GM19455 (cell line): ENCODE measurements around the gene CNTD1.

Experiments
- ATAC-seq: cut with Tn5 transposase; IDR thresholded peaks from one replicate; pipeline ENCODE4 v1.9.1; 2021; ENCODE audit not compliant: unreplicated experiment

The CNTD1 gene

GRCh38 chr17:42779304-42779935, 19.2 kb upstream of the CNTD1 start:
- no peak for ATAC-seq

- ATAC-seq, result no peak
These were observed 18.5 kb upstream of the CNTD1 start, which contains the start of gene WNK4 for GRCh38 chr17:42779936-42780850. Gene WNK4 (plus strand): TSS chr17:42780610. CDS start chr17:42780699, 89 bp downstream.

GRCh38 chr17:42780851-42781638, 17.6 kb upstream of the CNTD1 start:
- no peak for ATAC-seq

GRCh38 chr17:42781639-42782165, 17.0 kb upstream of the CNTD1 start:
- no peak for ATAC-seq

- ATAC-seq, result no peak
These were observed 16.2 kb upstream of the CNTD1 start for GRCh38 chr17:42782166-42783061.

GRCh38 chr17:42783062-42783790, 15.4 kb upstream of the CNTD1 start:
- no peak for ATAC-seq

GRCh38 chr17:42783791-42784138, 14.9 kb upstream of the CNTD1 start:
- no peak for ATAC-seq

GRCh38 chr17:42784409-42784808, 14.3 kb upstream of the CNTD1 start:
- ATAC-seq, result no peak

- ATAC-seq, result no peak
These were observed 13.7 kb upstream of the CNTD1 start for GRCh38 chr17:42784811-42785592.

GRCh38 chr17:42787266-42787665, 11.4 kb upstream of the CNTD1 start:
- ATAC-seq, result no peak

GRCh38 chr17:42791948-42792347, 6.7 kb upstream of the CNTD1 start:
- ATAC-seq, result no peak

- no peak for ATAC-seq
These were observed 6.1 kb upstream of the CNTD1 start for GRCh38 chr17:42792545-42792944.

GRCh38 chr17:42795061-42795460, 3.6 kb upstream of the CNTD1 start:
- no peak for ATAC-seq

GRCh38 chr17:42795465-42795864, 3.2 kb upstream of the CNTD1 start:
- ATAC-seq, result no peak

GRCh38 chr17:42796066-42796758, 2.4 kb upstream of the CNTD1 start:
- ATAC-seq, result no peak

- no peak for ATAC-seq
These were observed 1.3 kb upstream of the CNTD1 start for GRCh38 chr17:42797067-42798007.

GRCh38 chr17:42798011-42798382, 664 bp upstream of the CNTD1 start:
- no peak for ATAC-seq
